DMS114 treated with DMSO at 0.1 percent for 48 hours (cell line): ENCODE measurements around the gene KCNN2.

Experiments used
- DNase-seq: peaks from one replicate; lab custom pipeline; 2025; ENCODE audit not compliant: unreplicated experiment; lab: John Stamatoyannopoulos, UW

KCNN2 gene

GRCh38 chr5:114477816-114478334 is 116.0 kb downstream of the KCNN2 start:
- DNase-seq, result no peak

DNA sequence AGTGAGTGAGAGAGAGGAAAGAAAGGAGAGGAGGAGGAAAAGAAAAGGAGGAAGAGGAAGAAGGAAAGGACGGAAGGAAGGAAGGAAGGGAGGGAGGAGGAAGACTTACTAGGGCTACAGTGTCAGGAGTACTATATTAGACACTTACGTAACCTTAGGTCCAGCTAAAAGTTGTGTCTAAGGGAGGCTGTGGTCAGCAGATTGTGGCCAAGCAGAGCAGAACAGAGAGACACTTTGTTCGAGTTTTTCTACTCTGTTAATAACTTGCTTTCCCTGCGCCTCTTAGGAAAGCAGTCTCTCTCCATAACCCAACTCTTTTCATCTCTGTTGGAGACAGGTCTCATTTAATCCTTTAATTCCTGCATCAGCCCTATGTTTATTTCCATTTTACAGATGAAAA is 138.9 kb downstream of the KCNN2 start:
- DNase-seq, result no peak

DNA sequence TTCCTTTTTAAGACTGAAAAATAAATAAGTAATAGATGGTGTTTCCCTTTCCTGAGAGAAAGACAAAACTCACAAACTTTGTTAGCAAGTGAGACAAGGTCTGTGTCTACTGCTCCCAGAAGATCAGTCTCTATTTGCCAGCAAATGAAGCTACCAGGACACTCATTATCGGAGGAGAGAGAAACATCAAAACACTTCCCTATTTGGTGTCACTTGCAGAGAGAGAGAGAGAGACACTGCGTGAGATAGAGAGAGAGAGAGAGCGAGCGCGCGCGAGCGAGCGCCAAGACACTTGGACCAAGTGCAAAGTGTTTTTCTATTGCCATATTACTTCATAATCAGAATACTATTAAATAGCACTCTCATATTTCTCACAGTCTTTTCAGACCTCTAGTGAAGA is 142.7 kb downstream of the KCNN2 start:
- no peak for DNase-seq

- DNase-seq, result no peak
Observed at GRCh38 chr5:114524221-114524620, 162.4 kb downstream of the KCNN2 start.

DNA sequence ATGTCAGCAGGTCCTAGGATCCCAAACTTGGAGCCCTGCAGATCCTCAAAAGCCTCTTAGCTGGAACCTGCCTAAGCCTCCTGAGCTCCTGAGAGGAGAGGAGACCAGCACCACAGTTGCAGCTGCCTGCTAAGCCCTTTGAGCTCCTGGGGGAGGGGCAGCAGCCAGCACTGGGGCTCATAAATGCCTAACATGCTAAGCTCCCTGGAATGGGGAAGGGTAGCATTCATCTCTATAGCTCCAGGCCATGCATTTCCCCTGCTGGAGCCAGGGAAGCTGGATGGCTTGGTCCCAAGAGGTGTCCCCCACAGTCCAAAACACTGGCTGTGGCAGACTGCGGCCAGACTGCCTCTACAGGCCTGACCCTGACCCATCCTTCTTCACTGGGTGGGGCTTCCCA is 182.7 kb downstream of the KCNN2 start:
- no peak for DNase-seq
